ENCODE measurements around the gene ANKFY1.

The ANKFY1 gene

GRCh38 chr17:4182043-4182442 is 81.7 kb downstream of the ANKFY1 start:
- no peak for DNase-seq

GRCh38 chr17:4180791-4181190 is 83.0 kb downstream of the ANKFY1 start:
- no peak for DNase-seq

GRCh38 chr17:4179071-4179470 is 84.7 kb downstream of the ANKFY1 start:
- DNase-seq = no peak

- DNase-seq = no peak
Observed at GRCh38 chr17:4178651-4179050, 85.1 kb downstream of the ANKFY1 start.

GRCh38 chr17:4177806-4178205 is 86.0 kb downstream of the ANKFY1 start:
- DNase-seq = no peak

GRCh38 chr17:4176808-4177472 is 86.8 kb downstream of the ANKFY1 start:
- no peak for DNase-seq

- DNase-seq = no peak
Observed at GRCh38 chr17:4175921-4176807, 87.6 kb downstream of the ANKFY1 start.

GRCh38 chr17:4174556-4174955 is 89.2 kb downstream of the ANKFY1 start:
- no peak for DNase-seq

- no peak for DNase-seq
Observed at GRCh38 chr17:4173781-4174180, 90.0 kb downstream of the ANKFY1 start.

- DNase-seq = no peak
Observed at GRCh38 chr17:4172356-4172755, 91.4 kb downstream of the ANKFY1 start.

- DNase-seq = no peak
Observed at GRCh38 chr17:4170639-4171280, 93.0 kb downstream of the ANKFY1 start.

GRCh38 chr17:4167786-4168185 is 96.0 kb downstream of the ANKFY1 start:
- DNase-seq = no peak

GRCh38 chr17:4166419-4166818 is 97.4 kb downstream of the ANKFY1 start:
- no peak for DNase-seq

- DNase-seq = no peak
Observed at GRCh38 chr17:4165301-4166010, 98.3 kb downstream of the ANKFY1 start.

- DNase-seq = no peak
Observed at GRCh38 chr17:4163951-4164350, 99.8 kb downstream of the ANKFY1 start.

- peak in 1 of 51 donors; percentile 8 for DNase-seq
Observed at GRCh38 chr17:4162775-4163466, 100.9 kb downstream of the ANKFY1 start.

GRCh38 chr17:4162321-4162720 is 101.5 kb downstream of the ANKFY1 start:
- no peak for DNase-seq

GRCh38 chr17:4161967-4162305 is 101.8 kb downstream of the ANKFY1 start:
- DNase-seq = peak in 10 of 51 donors; percentile 9 to 36 (median 22)

GRCh38 chr17:4161192-4161966 is 102.4 kb downstream of the ANKFY1 start:
- DNase-seq = peak in 5 of 51 donors; percentile 11 to 38 (median 16)

- DNase-seq = no peak
Observed at GRCh38 chr17:4160294-4160859, 103.4 kb downstream of the ANKFY1 start.
